Epithelial cell of esophagus (primary cell): ENCODE results near the gene CRHR1.
A peak's percentile ranks its signal among the peaks of the same experiment; 100 is the strongest.

Experiments used
- DNase-seq: peaks from one replicate; pipeline ENCODE4 v3.0.0; 2010; ENCODE audit warnings: low read depth
- H3K4me3 ChIP-seq: 2 replicates; pipeline ENCODE4 v1.5.1; 2011; ENCODE audit warnings: mild to moderate bottlenecking, low read length, control low read depth
- CTCF ChIP-seq: IDR thresholded peaks from 2 replicates; pipeline ENCODE4 v1.5.1; 2011; ENCODE audit warnings: low read depth, mild to moderate bottlenecking, low read length, control low read depth, inconsistent platforms; ENCODE audit not compliant: insufficient read depth; ENCODE audit errors: missing control alignments

Gene CRHR1

GRCh38 chr17:45792437-45792836 lies 8.3 kb downstream of the CRHR1 start:
- no peak for DNase-seq
- TF ChIP-seq CTCF, result no peak
- no peak overlapping the region for H3K4me3 ChIP-seq

- DNase-seq, result no peak
- no peak overlapping the region for H3K4me3 ChIP-seq
- TF ChIP-seq CTCF, result no peak
Observed at GRCh38 chr17:45792995-45793755, 9.1 kb downstream of the CRHR1 start.

- TF ChIP-seq CTCF, result no peak
- no peak for DNase-seq
- no peak overlapping the region for H3K4me3 ChIP-seq
Observed at GRCh38 chr17:45793999-45794540, 9.9 kb downstream of the CRHR1 start.

- H3K4me3 ChIP-seq, result no peak overlapping the region
- peak; percentile 8 for DNase-seq
- TF ChIP-seq CTCF, result no peak
Observed at GRCh38 chr17:45794840-45795239, 10.7 kb downstream of the CRHR1 start.

GRCh38 chr17:45800816-45801215 lies 16.7 kb downstream of the CRHR1 start:
- no peak for TF ChIP-seq CTCF
- no peak for DNase-seq
- no peak overlapping the region for H3K4me3 ChIP-seq

GRCh38 chr17:45801421-45801820 lies 17.3 kb downstream of the CRHR1 start:
- TF ChIP-seq CTCF, result no peak
- no peak for DNase-seq
- no peak overlapping the region for H3K4me3 ChIP-seq

- no peak for DNase-seq
- no peak overlapping the region for H3K4me3 ChIP-seq
- no peak for TF ChIP-seq CTCF
Observed at GRCh38 chr17:45808845-45809244, 24.7 kb downstream of the CRHR1 start.
